ENCODE measurements around the gene YEATS2.
"Not testable (repeated sequence)": the region's sequence is repeated elsewhere in the genome, so short reads cannot be mapped to it uniquely, and the experiment has no call there.

Gene YEATS2

DNA sequence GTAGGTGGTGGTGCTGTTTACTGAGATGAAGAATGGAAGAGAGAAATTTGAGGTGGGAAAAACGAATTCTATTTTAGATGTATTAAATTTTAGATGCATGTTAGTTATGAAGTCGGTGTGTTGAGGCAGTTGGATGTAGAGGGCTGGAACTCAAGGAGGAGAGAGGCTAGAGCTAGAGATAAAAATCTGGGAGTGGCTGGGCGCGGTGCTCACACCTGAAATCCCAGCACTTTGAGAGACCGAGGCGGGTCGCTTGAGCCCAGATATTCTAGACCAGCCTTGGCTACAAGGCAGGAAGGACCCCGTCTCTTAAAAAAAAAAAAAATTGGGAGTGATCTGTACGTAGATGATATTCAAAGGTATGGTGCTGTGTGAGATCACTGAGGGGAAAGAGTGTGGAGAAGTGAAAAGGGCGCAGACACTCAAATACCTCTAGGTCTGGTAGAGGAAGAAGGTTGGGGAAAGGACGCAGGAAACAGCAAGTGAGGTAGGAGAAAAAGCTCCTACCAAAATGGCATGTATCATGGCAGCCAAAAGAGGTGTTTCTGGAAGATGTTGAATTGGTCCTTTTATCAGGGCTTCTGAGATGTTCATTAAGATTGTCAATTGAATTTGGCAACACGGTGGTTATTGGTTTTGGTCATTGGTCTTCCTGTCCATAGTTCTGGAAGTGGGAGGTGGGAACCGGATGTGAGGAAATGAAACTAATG lies 1.8 kb downstream of the YEATS2 start:
- TF ChIP-seq EZH2phosphoT487 (IDR thresholded peaks at IDR 0.05; ENCODE audit: borderline replicate concordance): no peak
- TF ChIP-seq, protein P1, sequence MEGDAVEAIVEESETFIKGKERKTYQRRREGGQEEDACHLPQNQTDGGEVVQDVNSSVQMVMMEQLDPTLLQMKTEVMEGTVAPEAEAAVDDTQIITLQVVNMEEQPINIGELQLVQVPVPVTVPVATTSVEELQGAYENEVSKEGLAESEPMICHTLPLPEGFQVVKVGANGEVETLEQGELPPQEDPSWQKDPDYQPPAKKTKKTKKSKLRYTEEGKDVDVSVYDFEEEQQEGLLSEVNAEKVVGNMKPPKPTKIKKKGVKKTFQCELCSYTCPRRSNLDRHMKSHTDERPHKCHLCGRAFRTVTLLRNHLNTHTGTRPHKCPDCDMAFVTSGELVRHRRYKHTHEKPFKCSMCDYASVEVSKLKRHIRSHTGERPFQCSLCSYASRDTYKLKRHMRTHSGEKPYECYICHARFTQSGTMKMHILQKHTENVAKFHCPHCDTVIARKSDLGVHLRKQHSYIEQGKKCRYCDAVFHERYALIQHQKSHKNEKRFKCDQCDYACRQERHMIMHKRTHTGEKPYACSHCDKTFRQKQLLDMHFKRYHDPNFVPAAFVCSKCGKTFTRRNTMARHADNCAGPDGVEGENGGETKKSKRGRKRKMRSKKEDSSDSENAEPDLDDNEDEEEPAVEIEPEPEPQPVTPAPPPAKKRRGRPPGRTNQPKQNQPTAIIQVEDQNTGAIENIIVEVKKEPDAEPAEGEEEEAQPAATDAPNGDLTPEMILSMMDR (conservative IDR thresholded peaks at IDR 0.05; ENCODE audit: low read length): no peak
- H3K4me2 ChIP-seq (ENCODE audit: low read depth, low read length, poor library complexity, severe bottlenecking): peak overlapping the region; percentile 84
- H3K4me1 ChIP-seq (ENCODE audit: insufficient read depth, low read length, poor library complexity, severe bottlenecking): peaks cover 42% of the 10 kb centered on the region
- H3K9ac ChIP-seq (ENCODE audit: low read depth, low read length, poor library complexity, severe bottlenecking): peak overlapping the region; percentile 92
- H3K27me3 ChIP-seq (ENCODE audit: insufficient read depth, low read length, poor library complexity, severe bottlenecking): no peaks in the 10 kb centered on the region
- H3K9me3 ChIP-seq (ENCODE audit: insufficient read depth, low read depth, low read length): no peaks in the 10 kb centered on the region
- H3K9me2 ChIP-seq (replicated peaks; ENCODE audit: low read depth, low read length): no peaks in the 10 kb centered on the region
- no peaks in the 10 kb centered on the region for H3K36me3 ChIP-seq (ENCODE audit: insufficient read depth, low read length)
- no peak overlapping the region for H2AFZ ChIP-seq (ENCODE audit: low read length)
- peaks cover 72% of the 10 kb centered on the region for H3K79me2 ChIP-seq (ENCODE audit: insufficient read depth, low read length)
- peaks cover 62% of the 10 kb centered on the region for H4K20me1 ChIP-seq (ENCODE audit: insufficient read depth, low read length, poor library complexity, severe bottlenecking)
- no peaks in the 10 kb centered on the region for H3F3A ChIP-seq (ENCODE audit: low read depth)
- peak overlapping the region; percentile 94 for H3K4me3 ChIP-seq (ENCODE audit: low read length, poor library complexity, severe bottlenecking)

DNA sequence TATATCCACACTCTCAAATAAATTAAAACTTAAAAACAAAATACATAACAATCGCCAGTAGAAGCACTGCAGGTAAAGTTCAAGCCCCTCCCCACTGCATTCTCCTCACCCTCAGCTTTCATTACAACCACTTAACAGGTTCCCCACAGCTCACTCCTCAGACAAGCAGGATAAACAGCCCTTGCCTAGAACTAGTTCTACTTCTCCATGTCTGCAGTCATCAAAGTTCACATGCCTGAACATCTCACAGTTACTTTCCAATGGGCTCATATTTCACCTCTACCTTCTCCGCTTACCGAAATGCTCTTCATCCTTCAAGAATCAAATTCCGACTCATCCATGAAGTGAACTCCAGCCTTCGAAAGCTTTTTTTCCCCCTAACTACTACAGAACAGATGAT lies 4.1 kb downstream of the YEATS2 start:
- no peaks in the 10 kb centered on the region for H3K9me2 ChIP-seq (replicated peaks; ENCODE audit: low read depth, low read length)
- H3K9ac ChIP-seq (ENCODE audit: low read depth, low read length, poor library complexity, severe bottlenecking): no peak overlapping the region
- peaks cover 57% of the 10 kb centered on the region for H3K4me1 ChIP-seq (ENCODE audit: insufficient read depth, low read length, poor library complexity, severe bottlenecking)
- peaks cover 82% of the 10 kb centered on the region for H4K20me1 ChIP-seq (ENCODE audit: insufficient read depth, low read length, poor library complexity, severe bottlenecking)
- H2AFZ ChIP-seq (ENCODE audit: low read length): no peak overlapping the region
- H3K79me2 ChIP-seq (ENCODE audit: insufficient read depth, low read length): peaks cover 95% of the 10 kb centered on the region
- TF ChIP-seq, protein P1 (conservative IDR thresholded peaks at IDR 0.05; ENCODE audit: low read length): no peak
- no peak for TF ChIP-seq EZH2phosphoT487 (IDR thresholded peaks at IDR 0.05; ENCODE audit: borderline replicate concordance)
- peak overlapping the region; percentile 94 for H3K4me3 ChIP-seq (ENCODE audit: low read length, poor library complexity, severe bottlenecking)
- H3F3A ChIP-seq (ENCODE audit: low read depth): no peaks in the 10 kb centered on the region
- no peaks in the 10 kb centered on the region for H3K36me3 ChIP-seq (ENCODE audit: insufficient read depth, low read length)
- no peaks in the 10 kb centered on the region for H3K9me3 ChIP-seq (ENCODE audit: insufficient read depth, low read depth, low read length)
- H3K4me2 ChIP-seq (ENCODE audit: low read depth, low read length, poor library complexity, severe bottlenecking): peak overlapping the region; percentile 84
- H3K27me3 ChIP-seq (ENCODE audit: insufficient read depth, low read length, poor library complexity, severe bottlenecking): no peaks in the 10 kb centered on the region

DNA sequence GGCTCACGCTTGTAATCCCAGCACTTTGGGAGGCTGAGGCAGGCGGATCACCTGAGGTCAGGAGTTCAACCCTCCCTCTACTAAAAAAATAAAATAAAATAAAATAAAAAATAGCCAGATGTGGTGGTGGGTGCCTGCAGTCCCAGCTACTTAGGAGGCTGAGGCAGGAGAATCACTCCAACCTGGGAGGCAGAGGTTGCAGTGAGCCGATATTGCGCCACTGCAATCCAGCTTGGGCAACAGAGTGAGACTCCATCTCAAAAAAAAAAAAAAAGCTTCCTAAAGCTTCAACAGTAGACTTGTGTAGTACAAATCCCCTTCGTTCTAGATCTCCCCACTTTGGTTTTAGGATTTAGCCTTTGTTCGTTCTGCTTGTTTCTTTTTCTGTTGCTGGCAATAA lies 6.3 kb downstream of the YEATS2 start:
- Histone ChIP-seq H3K4me1 (ENCODE audit: insufficient read depth, low read length, poor library complexity, severe bottlenecking) (peaks cover 53% of the 10 kb centered on the region), H4K20me1 (ENCODE audit: insufficient read depth, low read length, poor library complexity, severe bottlenecking) (peaks cover 92% of the 10 kb centered on the region), H3K4me3 (ENCODE audit: low read length, poor library complexity, severe bottlenecking) (peak overlapping the region; percentile 3), H3K79me2 (ENCODE audit: insufficient read depth, low read length) (peaks cover 100% of the 10 kb centered on the region), H3K4me2 (ENCODE audit: low read depth, low read length, poor library complexity, severe bottlenecking) (peak overlapping the region; percentile 84)
- H3F3A ChIP-seq (ENCODE audit: low read depth); H3K36me3 ChIP-seq (ENCODE audit: insufficient read depth, low read length); H2AFZ ChIP-seq (ENCODE audit: low read length); H3K27me3 ChIP-seq (ENCODE audit: insufficient read depth, low read length, poor library complexity, severe bottlenecking); H3K9me3 ChIP-seq (ENCODE audit: insufficient read depth, low read depth, low read length); H3K9ac ChIP-seq (ENCODE audit: low read depth, low read length, poor library complexity, severe bottlenecking); H3K9me2 ChIP-seq (replicated peaks; ENCODE audit: low read depth, low read length): not testable (repeated sequence)

DNA sequence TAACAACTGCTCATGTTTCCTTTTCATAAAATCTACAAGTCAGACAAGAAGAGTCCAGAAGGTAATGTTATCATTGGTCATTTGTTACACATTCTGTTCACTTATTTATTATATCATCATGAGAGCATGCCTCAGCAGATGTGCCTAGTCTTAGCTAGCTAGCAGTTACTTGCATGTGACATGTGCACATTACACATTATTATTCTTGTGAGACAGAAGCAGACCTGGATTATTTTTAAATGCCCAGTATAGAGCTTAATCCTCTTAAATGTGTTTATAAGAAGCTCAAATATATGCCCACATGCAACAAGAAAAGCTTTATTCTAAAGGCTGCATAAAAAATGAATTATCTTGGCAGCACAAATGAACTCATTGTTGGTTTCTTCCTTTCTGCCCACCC lies 12.6 kb downstream of the YEATS2 start:
- H3K36me3 ChIP-seq (ENCODE audit: insufficient read depth, low read length): peaks cover 8% of the 10 kb centered on the region
- H3K4me2 ChIP-seq (ENCODE audit: low read depth, low read length, poor library complexity, severe bottlenecking): no peak overlapping the region
- no peaks in the 10 kb centered on the region for H3F3A ChIP-seq (ENCODE audit: low read depth)
- peaks cover 85% of the 10 kb centered on the region for H4K20me1 ChIP-seq (ENCODE audit: insufficient read depth, low read length, poor library complexity, severe bottlenecking)
- no peak for TF ChIP-seq EZH2phosphoT487 (IDR thresholded peaks at IDR 0.05; ENCODE audit: borderline replicate concordance)
- TF ChIP-seq, protein P1 (conservative IDR thresholded peaks at IDR 0.05; ENCODE audit: low read length): no peak
- no peaks in the 10 kb centered on the region for H3K27me3 ChIP-seq (ENCODE audit: insufficient read depth, low read length, poor library complexity, severe bottlenecking)
- peaks cover 9% of the 10 kb centered on the region for H3K4me1 ChIP-seq (ENCODE audit: insufficient read depth, low read length, poor library complexity, severe bottlenecking)
- no peak overlapping the region for H2AFZ ChIP-seq (ENCODE audit: low read length)
- no peak overlapping the region for H3K4me3 ChIP-seq (ENCODE audit: low read length, poor library complexity, severe bottlenecking)
- H3K9me3 ChIP-seq (ENCODE audit: insufficient read depth, low read depth, low read length): no peaks in the 10 kb centered on the region
- H3K9ac ChIP-seq (ENCODE audit: low read depth, low read length, poor library complexity, severe bottlenecking): no peak overlapping the region
- peaks cover 99% of the 10 kb centered on the region for H3K79me2 ChIP-seq (ENCODE audit: insufficient read depth, low read length)
- no peaks in the 10 kb centered on the region for H3K9me2 ChIP-seq (replicated peaks; ENCODE audit: low read depth, low read length)

All from Loucy (cell line).